ENCODE measurements around the gene ATAD1. TPM values are rescaled to one million over a fixed set of nuclear protein-coding genes. Genes with fewer than 3 reads are reported as not detected.

Gene ATAD1
- total and polyA plus RNA-seq, 9 of the 15 experiments (the other 6 are each of a cell fraction or from before 2014, with no cell fraction given): 11.3 to 33.8 (median 27.3) TPM

DNA sequence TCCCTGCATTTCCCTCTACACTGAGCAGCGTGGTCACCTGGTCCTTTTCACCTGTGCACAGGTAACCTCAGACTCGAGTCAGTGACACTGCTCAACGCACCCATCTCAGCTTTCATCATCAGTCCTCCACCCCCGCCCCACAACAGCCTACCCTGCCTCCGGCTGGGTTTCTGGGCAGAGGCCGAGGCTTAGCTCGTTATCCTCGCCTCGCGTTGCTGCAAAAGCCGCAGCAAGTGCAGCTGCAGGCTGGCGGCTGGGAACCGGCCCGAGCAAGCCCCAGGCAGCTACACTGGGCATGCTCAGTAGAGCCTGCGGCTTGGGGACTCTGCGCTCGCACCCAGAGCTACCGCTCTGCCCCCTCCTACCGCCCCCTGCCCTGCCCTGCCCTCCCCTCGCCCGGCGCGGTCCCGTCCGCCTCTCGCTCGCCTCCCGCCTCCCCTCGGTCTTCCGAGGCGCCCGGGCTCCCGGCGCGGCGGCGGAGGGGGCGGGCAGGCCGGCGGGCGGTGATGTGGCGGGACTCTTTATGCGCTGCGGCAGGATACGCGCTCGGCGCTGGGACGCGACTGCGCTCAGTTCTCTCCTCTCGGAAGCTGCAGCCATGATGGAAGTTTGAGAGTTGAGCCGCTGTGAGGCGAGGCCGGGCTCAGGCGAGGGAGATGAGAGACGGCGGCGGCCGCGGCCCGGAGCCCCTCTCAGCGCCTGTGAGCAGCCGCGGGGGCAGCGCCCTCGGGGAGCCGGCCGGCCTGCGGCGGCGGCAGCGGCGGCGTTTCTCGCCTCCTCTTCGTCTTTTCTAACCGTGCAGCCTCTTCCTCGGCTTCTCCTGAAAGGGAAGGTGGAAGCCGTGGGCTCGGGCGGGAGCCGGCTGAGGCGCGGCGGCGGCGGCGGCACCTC lies 45.3 kb upstream of the ATAD1 start, which contains the start of the genes KLLN and PTEN (continued):
- TF ChIP-seq, protein P1, sequence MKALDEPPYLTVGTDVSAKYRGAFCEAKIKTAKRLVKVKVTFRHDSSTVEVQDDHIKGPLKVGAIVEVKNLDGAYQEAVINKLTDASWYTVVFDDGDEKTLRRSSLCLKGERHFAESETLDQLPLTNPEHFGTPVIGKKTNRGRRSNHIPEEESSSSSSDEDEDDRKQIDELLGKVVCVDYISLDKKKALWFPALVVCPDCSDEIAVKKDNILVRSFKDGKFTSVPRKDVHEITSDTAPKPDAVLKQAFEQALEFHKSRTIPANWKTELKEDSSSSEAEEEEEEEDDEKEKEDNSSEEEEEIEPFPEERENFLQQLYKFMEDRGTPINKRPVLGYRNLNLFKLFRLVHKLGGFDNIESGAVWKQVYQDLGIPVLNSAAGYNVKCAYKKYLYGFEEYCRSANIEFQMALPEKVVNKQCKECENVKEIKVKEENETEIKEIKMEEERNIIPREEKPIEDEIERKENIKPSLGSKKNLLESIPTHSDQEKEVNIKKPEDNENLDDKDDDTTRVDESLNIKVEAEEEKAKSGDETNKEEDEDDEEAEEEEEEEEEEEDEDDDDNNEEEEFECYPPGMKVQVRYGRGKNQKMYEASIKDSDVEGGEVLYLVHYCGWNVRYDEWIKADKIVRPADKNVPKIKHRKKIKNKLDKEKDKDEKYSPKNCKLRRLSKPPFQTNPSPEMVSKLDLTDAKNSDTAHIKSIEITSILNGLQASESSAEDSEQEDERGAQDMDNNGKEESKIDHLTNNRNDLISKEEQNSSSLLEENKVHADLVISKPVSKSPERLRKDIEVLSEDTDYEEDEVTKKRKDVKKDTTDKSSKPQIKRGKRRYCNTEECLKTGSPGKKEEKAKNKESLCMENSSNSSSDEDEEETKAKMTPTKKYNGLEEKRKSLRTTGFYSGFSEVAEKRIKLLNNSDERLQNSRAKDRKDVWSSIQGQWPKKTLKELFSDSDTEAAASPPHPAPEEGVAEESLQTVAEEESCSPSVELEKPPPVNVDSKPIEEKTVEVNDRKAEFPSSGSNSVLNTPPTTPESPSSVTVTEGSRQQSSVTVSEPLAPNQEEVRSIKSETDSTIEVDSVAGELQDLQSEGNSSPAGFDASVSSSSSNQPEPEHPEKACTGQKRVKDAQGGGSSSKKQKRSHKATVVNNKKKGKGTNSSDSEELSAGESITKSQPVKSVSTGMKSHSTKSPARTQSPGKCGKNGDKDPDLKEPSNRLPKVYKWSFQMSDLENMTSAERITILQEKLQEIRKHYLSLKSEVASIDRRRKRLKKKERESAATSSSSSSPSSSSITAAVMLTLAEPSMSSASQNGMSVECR (CRISPR knock-in tag; IDR thresholded peaks at IDR 0.05): peak; percentile 69
- TF ChIP-seq PRMT5 (CRISPR knock-in tag; IDR thresholded peaks at IDR 0.05) (no peak), SLC30A9 (CRISPR knock-in tag; IDR thresholded peaks at IDR 0.05) (no peak), XRCC4 (IDR thresholded peaks at IDR 0.05; ENCODE audit: extremely low read depth, insufficient read depth, insufficient read length) (no peak), CBFB (CRISPR knock-in tag; IDR thresholded peaks at IDR 0.05) (no peak), SIRT6 (IDR thresholded peaks at IDR 0.05; ENCODE audit: low read depth, low read length) (no peak), TAF1 (IDR thresholded peaks at IDR 0.05; ENCODE audit: control insufficient read depth, extremely low read depth, insufficient read depth, low read length, severe bottlenecking) (peak; percentile 97), FOXM1 (IDR thresholded peaks at IDR 0.05; ENCODE audit: low read depth) (no peak), FOXM1 (CRISPR knock-in tag; IDR thresholded peaks at IDR 0.05; ENCODE audit: low read depth) (0 out of 2 replicates have a peak, but pooled peaks have one; percentile 60), CBX1 (IDR thresholded peaks at IDR 0.05; ENCODE audit: low read depth) (0 out of 2 replicates have a peak, but pooled peaks have one; percentile 24), DPF2 (IDR thresholded peaks at IDR 0.05) (no peak), ZNF24 (IDR thresholded peaks at IDR 0.05) (no peak)
- TF ChIP-seq, protein P2, sequence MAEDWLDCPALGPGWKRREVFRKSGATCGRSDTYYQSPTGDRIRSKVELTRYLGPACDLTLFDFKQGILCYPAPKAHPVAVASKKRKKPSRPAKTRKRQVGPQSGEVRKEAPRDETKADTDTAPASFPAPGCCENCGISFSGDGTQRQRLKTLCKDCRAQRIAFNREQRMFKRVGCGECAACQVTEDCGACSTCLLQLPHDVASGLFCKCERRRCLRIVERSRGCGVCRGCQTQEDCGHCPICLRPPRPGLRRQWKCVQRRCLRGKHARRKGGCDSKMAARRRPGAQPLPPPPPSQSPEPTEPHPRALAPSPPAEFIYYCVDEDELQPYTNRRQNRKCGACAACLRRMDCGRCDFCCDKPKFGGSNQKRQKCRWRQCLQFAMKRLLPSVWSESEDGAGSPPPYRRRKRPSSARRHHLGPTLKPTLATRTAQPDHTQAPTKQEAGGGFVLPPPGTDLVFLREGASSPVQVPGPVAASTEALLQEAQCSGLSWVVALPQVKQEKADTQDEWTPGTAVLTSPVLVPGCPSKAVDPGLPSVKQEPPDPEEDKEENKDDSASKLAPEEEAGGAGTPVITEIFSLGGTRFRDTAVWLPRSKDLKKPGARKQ (CRISPR knock-in tag; IDR thresholded peaks at IDR 0.05): no peak
- TF ChIP-seq, protein P3, sequence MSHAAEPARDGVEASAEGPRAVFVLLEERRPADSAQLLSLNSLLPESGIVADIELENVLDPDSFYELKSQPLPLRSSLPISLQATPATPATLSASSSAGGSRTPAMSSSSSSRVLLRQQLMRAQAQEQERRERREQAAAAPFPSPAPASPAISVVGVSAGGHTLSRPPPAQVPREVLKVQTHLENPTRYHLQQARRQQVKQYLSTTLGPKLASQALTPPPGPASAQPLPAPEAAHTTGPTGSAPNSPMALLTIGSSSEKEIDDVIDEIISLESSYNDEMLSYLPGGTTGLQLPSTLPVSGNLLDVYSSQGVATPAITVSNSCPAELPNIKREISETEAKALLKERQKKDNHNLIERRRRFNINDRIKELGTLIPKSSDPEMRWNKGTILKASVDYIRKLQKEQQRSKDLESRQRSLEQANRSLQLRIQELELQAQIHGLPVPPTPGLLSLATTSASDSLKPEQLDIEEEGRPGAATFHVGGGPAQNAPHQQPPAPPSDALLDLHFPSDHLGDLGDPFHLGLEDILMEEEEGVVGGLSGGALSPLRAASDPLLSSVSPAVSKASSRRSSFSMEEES (CRISPR knock-in tag; IDR thresholded peaks at IDR 0.05): no peak
- TF ChIP-seq, protein P4, sequence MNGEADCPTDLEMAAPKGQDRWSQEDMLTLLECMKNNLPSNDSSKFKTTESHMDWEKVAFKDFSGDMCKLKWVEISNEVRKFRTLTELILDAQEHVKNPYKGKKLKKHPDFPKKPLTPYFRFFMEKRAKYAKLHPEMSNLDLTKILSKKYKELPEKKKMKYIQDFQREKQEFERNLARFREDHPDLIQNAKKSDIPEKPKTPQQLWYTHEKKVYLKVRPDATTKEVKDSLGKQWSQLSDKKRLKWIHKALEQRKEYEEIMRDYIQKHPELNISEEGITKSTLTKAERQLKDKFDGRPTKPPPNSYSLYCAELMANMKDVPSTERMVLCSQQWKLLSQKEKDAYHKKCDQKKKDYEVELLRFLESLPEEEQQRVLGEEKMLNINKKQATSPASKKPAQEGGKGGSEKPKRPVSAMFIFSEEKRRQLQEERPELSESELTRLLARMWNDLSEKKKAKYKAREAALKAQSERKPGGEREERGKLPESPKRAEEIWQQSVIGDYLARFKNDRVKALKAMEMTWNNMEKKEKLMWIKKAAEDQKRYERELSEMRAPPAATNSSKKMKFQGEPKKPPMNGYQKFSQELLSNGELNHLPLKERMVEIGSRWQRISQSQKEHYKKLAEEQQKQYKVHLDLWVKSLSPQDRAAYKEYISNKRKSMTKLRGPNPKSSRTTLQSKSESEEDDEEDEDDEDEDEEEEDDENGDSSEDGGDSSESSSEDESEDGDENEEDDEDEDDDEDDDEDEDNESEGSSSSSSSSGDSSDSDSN (IDR thresholded peaks at IDR 0.05; ENCODE audit: borderline replicate concordance in 1 of 2, low read depth in 2 of 2, low read length in 2 of 2): peak; percentile 77 to 84; a peak in 2 of 4 replicates
- TF ChIP-seq, protein P5, sequence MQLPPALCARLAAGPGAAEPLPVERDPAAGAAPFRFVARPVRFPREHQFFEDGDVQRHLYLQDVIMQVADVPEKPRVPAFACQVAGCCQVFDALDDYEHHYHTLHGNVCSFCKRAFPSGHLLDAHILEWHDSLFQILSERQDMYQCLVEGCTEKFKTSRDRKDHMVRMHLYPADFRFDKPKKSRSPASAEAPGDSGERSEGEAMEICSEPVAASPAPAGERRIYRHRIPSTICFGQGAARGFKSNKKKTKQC (CRISPR knock-in tag; IDR thresholded peaks at IDR 0.05): no peak
